Stimulated activated CD4-positive, alpha-beta T cell treated with anti-CD3 and anti-CD28 coated beads, Interleukin-15, amount 100 ng/mL, for 24 hours (primary cell): Measurements from ENCODE around the gene PRPH.
"Not testable (repeated sequence)": the region's sequence is repeated elsewhere in the genome, so short reads cannot be mapped to it uniquely, and the experiment has no call there.

Experiments
- DNase-seq: peaks from one replicate; pipeline ENCODE4 v3.0.0-alpha.2; 2020

PRPH gene

DNA sequence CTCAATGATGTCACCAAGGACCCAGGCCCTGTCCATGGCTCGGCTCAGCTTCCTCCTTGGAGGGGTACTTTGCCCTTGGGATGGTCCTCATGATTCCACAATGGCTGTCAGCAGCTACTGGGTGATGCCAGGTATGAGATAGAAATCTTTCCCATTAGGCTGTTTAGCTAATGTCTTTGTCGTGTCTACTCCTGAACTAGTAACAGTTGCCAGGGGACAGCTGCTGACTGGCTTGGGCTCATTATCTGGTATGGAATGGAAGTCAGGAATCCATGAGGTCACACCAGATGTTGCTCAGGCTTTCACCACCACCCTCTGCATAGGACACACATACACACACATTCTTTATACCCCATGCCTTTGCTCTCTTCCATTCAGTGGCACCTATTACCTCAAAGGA, 9.2 kb downstream of the PRPH start:
- DNase-seq = no peak

DNA sequence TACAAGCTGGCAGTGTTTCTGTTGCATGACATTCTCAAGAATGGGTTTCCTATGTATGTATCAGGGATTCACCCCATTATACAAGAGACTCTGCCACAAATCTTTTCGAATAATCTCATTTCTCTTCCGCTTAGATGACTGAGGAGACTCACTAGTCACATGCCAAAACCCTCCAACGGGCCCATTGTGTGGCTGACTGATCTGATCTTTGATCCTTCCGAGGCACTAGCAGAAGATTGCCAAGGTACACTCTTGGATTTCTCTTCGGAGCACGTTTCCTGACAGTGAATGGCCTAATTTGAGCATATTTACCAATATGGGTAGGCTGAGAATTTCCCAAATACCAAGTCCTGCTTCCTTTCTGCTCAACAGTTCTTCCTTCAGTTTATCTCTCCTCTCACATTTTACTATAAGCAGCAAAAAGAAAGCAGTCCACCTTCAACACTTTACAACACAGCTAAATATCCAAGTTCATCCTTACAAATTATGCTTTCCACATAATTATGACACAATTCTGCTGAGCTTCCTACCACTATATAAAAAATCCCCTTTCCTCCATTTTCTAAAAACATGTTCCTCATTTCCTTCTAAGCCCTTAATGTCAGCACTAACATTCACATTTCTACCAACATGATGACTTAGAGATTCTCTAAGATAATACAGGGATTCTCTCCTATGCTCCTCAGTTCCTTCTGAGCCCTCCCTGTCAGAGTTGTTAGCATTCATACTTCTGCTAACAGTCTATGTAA, 11.0 kb downstream of the PRPH start:
- no peak for DNase-seq

DNA sequence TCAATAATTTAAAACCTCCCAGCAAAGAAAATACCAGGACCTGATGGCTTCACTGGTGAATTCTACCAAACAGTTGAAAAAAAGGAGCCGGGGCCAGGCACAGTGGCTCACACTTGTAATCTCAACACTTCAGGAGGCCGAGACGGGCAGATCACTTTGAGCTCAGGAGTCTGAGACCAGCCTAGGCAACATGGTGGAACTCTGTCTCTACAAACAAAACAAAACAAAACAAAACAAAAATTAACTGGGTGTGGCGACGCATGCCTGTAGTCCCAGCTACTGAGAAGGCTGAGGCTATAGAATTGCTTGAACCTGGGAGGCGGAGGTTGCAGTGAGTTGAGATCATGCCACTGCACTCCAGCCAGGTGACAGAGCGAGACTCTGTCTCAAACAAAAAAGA, 14.4 kb downstream of the PRPH start:
- DNase-seq = no peak

DNA sequence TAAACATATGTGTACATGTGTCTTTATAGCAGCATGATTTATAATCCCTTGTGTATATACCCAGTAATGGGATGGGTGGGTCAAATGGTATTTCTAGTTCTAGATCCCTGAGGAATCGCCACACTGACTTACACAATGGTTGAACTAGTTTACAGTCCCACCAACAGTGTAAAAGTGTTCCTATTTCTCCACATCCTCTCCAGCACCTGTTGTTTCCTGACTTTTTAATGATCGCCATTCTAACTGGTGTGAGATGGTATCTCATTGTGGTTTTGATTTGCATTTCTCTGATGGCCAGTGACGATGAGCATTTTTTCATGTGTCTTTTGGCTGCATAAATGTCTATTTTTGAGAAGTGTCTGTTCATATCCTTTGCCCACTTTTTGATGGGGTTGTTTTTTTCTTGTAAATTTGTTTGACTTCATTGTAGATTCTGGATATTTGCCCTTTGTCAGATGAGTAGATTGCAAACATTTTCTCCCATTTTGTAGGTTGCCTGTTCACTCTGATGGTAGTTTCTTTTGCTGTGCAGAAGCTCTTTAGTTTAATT, 15.6 kb downstream of the PRPH start:
- DNase-seq = not testable (repeated sequence)

DNA sequence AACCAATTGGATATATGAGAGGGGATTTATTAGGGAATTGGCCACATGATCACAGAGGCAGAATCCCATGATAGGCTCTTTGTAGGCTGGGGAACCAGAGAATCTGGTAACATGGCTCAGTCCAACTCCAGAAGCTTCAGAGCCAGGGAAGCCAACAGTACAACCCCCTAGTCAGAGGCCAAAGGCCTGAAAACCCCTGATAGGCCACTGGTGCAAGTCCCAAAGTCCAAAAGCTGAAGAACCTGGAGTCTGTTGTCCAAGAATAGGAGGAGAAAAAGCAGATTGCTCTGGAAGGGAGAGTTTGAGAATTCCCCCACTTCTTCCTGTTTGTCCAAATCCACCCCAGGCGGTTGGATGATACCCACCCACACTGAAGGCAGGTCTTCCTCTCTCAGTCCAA, 19.9 kb downstream of the PRPH start:
- no peak for DNase-seq

DNA sequence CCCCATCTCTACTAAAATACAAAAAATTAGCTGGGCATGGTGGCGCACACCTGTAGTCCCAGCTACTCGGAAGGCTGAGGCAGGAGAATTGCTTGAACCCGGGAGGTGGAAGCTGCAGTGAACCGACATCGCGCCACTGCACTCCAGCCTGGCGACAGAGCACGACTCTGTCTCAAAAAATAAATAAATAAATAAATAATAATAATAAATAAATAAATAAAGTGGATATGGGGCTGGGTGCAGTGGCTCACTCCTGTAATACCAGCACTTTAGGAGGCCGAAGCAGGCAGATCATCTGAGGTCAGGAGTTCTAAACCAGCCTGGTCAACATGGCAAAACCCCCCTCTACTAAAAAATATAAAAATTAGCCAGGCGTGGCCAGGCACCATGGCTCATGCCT, 22.2 kb downstream of the PRPH start:
- not testable (repeated sequence) for DNase-seq

DNA sequence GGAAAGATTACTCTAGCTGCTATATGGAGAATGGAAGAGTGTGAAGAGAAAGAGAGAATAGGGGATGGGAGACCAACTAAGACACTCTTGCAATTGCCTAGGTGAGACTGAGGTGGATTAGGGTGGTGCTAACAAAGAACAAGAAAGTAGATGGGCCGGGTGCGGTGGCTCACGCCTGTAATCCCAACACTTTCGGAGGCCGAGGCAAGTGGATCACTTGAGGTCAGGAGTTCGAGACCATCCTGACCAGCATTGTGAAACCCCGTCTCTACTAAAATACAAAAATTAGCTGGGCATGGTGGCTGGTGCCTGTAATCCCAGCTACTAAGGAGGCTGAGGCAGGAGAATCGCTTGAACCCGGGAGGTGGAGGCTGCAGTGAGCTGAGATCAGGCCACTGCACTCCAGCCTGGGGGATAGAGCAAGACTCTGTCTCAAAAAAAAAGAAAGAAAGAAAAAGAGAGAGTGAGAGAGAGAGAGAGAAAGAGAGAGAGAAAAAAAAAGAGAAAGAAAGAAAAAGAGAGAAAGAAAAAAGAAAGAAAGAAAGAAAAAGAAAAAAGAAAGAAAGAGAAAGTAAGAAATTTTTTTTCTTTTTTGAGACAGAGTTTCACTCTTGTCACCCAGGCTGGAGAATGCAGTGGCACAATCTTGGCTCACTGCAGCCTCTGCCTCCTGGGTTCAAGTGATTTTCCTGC, 25.6 kb downstream of the PRPH start:
- DNase-seq = not testable (repeated sequence)

DNA sequence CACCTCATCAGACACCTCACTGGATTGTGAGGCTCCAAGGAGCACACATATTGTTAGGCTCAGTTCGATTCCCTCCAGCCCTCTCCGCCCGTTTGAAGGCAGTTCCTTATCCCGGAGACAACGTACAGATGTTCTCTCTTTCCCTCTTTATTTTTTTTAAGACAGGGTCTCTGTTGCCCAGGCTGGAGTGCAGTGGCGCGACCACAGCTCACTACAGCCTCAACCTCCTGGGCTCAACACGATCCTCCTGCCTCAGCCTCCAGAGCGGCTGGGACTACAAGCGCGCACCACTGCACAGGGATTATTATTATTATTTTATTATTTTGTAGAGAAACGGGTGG, 27.4 kb downstream of the PRPH start:
- DNase-seq = no peak

DNA sequence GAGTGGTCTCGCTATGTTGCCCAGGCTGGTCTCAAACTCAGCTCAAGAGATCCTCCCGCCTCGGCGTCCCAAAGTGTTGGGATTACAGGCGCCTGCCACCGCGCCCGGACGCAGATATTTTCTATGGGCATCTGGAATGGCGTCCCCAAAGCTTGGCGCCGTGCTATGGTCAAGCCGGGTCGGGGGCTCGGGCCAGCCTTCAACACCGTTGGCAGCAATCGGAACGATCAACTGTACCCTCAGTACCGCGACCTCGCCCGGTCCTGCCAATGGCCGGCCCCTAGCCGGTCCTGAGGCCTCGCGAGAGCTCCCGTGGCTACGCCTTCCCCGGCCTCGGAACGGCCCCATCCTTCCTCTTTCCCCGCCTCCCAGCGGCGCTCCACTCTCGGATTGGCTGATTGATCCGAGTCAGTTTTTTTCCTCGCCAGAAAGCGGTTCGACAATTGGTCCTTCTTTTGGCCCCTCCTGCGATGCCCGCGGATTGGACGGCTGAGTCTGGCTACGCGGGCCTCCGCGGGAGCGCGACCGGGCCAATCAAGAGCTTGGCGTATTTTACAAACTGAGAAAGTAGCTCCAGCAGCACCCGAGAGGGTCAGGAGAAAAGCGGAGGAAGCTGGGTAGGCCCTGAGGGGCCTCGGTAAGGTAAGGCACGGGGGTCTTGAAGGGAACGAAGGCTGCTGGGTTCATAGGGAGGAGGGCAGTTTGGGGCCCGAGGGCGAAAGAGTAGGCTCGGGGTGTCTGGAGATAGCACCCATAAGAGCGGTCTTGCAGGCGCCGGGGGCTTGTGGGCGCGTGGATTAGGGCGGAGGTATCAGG, 28.0 kb downstream of the PRPH start, which contains the start of gene TROAP:
TSS of gene TROAP (plus strand) at position 548 of the 816 bp plus-strand sequence. CDS start 354 bp downstream, outside the sequence.
- peak; percentile 98 for DNase-seq

GRCh38 chr12:49323524-49324097, 28.7 kb downstream of the PRPH start:
- DNase-seq = no peak

- no peak for DNase-seq
These were observed 30.7 kb downstream of the PRPH start for GRCh38 chr12:49325606-49326005.

GRCh38 chr12:49327368-49327767, 32.4 kb downstream of the PRPH start:
- DNase-seq = no peak

- no peak for DNase-seq
These were observed 32.9 kb downstream of the PRPH start for GRCh38 chr12:49327887-49328286.

- DNase-seq = no peak
These were observed 33.9 kb downstream of the PRPH start for GRCh38 chr12:49328816-49329215.

DNA sequence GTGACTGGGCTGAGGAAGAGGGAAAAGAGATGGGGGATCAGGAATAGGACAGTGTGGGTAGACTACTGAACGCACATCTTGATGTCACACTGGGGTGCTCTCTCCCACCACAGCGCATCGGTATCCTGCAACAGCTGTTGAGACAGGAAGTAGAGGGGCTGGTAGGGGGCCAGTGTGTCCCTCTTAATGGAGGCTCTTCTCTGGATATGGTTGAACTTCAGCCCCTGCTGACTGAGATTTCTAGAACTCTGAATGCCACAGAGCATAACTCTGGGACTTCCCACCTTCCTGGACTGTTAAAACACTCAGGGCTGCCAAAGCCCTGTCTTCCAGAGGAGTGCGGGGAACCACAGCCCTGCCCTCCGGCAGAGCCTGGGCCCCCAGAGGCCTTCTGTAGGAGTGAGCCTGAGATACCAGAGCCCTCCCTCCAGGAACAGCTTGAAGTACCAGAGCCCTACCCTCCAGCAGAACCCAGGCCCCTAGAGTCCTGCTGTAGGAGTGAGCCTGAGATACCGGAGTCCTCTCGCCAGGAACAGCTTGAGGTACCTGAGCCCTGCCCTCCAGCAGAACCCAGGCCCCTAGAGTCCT, 35.2 kb downstream of the PRPH start:
- no peak for DNase-seq

DNA sequence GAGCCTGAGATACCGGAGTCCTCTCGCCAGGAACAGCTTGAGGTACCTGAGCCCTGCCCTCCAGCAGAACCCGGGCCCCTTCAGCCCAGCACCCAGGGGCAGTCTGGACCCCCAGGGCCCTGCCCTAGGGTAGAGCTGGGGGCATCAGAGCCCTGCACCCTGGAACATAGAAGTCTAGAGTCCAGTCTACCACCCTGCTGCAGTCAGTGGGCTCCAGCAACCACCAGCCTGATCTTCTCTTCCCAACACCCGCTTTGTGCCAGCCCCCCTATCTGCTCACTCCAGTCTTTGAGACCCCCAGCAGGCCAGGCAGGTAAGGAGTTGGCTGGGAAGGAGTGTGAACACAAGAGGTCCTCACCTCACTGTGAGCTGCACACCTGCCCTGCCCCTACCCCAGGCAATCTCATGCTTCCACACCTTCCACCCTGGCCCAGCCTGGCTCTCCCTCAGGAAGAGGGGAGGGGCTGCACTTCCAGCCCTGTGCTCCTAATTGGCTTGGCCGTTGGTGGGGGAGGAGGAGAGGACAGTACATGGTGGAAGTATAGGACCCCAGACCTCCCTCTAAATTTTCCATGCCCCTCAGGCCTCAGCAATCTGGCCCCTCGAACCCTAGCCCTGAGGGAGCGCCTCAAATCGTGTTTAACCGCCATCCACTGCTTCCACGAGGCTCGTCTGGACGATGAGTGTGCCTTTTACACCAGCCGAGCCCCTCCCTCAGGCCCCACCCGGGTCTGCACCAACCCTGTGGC, 35.9 kb downstream of the PRPH start:
- DNase-seq = no peak

- no peak for DNase-seq
These were observed 36.7 kb downstream of the PRPH start for GRCh38 chr12:49331380-49332222.

GRCh38 chr12:49332441-49332861, 37.5 kb downstream of the PRPH start:
- no peak for DNase-seq

GRCh38 chr12:49332891-49333371, 38.0 kb downstream of the PRPH start:
- DNase-seq = no peak

GRCh38 chr12:49333778-49334177, 38.8 kb downstream of the PRPH start:
- DNase-seq = not testable (repeated sequence)

DNA sequence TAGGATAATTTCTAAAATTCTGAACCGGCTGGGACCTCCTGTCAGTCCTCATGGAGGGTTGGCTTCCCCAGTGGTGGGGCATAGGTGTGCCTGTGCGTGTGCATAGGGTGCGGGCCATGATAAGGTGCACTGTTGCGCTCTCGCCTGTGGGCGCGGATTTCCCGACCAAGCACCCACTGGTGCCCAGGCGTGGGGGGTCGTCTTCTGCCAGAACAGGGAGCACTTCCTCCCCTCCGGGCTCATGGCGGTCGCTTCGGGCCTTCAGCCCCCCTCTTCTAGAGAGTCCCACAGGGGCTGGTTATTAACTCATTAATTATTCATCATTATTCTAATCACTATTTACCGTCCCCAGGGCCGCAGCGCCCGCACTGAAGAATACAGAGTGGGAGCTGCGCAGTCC, 39.3 kb downstream of the PRPH start:
- no peak for DNase-seq
